Neural cell (in vitro differentiated cells): ENCODE data around the gene GDPD2.

ENCODE experiments used
- CTCF ChIP-seq: fragments of 450-650 bp; IDR thresholded peaks from 2 replicates; pipeline ENCODE4 v1.5.1; 2014; ENCODE audit warnings: antibody characterized with exemption, mild to moderate bottlenecking, moderate library complexity; ENCODE audit not compliant: poor library complexity, severe bottlenecking
- EP300 ChIP-seq: fragments of 450-650 bp; conservative IDR thresholded peaks from 2 replicates; pipeline ENCODE4 v1.6.1; 2014; ENCODE audit warnings: antibody characterized with exemption, mild to moderate bottlenecking, moderate library complexity; ENCODE audit not compliant: poor library complexity, severe bottlenecking
- POLR2AphosphoS5 ChIP-seq: IDR thresholded peaks from 2 replicates; pipeline ENCODE4 v1.6.1; 2012
- RAD21 ChIP-seq: fragments of 450-650 bp; conservative IDR thresholded peaks from 2 replicates; pipeline ENCODE4 v1.6.1; 2014; ENCODE audit warnings: antibody characterized with exemption, mild to moderate bottlenecking, moderate library complexity

- TF ChIP-seq CTCF (no peak), EP300 (no peak), RAD21 (no peak), POLR2AphosphoS5 (no peak)
Observed at GRCh38 chrX:70479922-70480659, 57.0 kb downstream of the GDPD2 start.
